Measurements from ENCODE around the gene APOBR.
"Not testable (repeated sequence)": the region's sequence is repeated elsewhere in the genome, so short reads cannot be mapped to it uniquely, and the experiment has no call there.

Gene APOBR

GRCh38 chr16:28526201-28527099, 32.0 kb downstream of the APOBR start:
- no peak for DNase-seq (ENCODE audit: low spot score)

GRCh38 chr16:28527100-28527785, 32.8 kb downstream of the APOBR start:
- not testable (repeated sequence) for DNase-seq (ENCODE audit: low spot score)

DNA sequence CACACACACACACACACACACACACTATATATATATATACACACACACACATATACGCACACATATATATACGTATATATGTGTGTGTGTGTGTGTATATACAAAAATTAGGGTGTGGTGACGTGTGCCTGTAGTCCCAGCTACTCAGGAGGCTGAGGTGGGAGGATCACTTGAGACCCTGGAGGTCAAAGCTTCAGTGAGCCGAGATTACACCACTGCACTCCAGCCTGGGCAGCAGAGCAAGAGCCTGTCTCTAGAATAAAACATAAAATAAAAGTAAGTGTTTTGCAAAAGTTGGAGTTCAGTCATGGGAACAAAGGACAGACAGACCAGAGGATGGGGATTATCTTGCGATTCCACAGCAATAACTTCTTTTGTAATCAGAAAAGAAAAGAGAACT, 33.5 kb downstream of the APOBR start:
- no peak for DNase-seq (ENCODE audit: low spot score)

GRCh38 chr16:28528463-28528867, 34.0 kb downstream of the APOBR start:
- no peak for DNase-seq (ENCODE audit: low spot score)

- DNase-seq (ENCODE audit: low spot score): no peak
Measured at GRCh38 chr16:28529124-28529523, 34.7 kb downstream of the APOBR start.

- DNase-seq (ENCODE audit: low spot score): peak; percentile 44
Measured at GRCh38 chr16:28531777-28532744, 37.6 kb downstream of the APOBR start.

DNA sequence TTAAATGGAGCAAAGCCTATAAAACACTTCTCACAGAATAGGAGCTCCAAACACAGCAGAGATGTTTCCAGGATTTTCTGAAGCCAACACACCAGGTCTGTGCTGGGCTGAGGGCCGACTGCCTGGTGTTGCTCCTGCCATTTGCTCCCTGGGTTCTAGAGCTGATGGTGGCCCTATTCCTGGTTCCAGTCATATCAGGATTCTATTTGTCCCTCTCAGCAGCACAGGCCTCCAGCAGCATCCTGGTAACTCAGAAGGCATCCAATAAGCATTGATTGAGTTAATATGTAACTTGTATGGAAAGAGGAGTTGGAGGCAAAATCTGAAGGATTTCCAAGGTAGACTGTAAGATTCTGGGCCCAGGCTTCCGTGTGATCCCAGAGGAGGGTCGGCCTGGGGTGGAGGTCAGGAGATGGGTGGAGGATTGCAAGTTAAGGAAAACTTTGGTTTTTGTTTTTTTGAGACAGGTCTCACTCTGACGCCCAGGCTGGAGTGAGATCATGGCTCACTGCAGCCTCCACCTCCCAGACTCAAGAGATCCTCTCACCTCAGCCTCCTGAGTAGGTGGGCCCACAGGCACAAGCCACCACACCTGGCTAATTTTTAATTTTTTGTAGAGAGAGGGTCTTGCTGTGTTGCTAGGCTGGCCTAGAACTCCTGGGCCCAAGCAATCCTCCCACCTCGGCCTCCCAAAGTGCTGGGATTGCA, 38.7 kb downstream of the APOBR start:
- DNase-seq (ENCODE audit: low spot score): no peak

DNA sequence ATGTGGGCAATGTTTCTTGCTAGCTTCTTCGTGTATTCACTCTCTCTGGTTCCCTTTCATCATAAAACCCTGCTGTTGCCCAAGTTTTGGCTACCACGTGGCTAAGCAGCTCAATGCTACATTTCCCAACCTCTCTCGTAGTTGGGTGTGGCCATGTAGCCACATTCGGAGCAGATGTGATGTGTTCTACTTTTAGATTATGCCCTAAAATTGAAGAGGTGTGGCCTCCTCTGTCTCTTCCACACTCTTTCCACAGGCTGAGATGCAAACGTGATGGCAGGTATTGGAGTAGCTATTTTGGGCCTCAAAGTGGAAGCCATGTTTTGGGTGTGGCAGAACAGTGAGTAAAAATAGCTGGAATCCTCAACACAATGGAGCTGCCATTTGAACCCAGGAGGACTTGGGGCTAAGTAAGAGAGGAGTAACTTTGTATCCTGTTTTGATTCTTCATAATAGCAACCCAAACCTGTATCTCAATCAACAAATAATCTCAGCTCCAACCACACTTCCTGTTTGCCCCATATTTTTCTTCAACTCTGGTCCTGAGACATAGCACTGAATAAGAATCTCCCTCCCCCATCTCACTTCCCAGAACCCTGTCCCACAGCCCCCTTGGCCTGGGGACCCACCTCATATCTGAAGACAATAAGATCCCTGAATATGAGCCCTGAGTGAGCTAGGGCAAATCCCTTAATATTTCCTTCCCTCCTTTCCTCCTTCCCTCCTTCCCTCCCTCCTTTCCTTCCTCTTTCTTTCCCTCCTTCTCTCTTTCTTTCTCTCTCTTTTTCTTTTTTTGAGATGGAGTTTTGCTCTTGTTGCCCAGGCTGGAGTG, 40.3 kb downstream of the APOBR start:
- DNase-seq (ENCODE audit: low spot score): no peak

DNA sequence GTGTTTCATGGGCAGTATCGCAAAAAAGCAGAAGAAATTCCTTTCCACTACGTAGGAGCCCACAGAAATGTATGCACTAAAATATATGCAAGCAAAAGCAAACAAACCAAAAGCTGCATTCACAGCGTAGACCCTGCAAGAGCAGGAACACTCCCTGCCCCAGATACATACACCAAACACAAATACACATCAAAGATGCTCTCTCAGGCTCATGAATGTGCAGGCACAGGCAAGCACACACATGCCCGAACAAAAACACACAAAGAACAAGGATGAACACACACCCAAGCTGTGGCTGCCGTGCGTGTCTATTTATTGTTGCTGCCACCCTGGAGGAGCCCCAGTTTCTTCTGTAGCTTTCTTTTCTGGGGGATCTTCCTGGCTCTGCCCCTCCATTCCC, 42.6 kb downstream of the APOBR start:
- DNase-seq (ENCODE audit: low spot score): no peak

- no peak for DNase-seq (ENCODE audit: low spot score)
Measured at GRCh38 chr16:28537964-28538732, 43.7 kb downstream of the APOBR start.

- peak; percentile 87 for DNase-seq (ENCODE audit: low spot score)
Measured at GRCh38 chr16:28538733-28539596, 44.5 kb downstream of the APOBR start, which contains the start of gene NUPR1. Gene NUPR1, minus strand, starts transcription at chr16:28538974. Its CDS starts 67 bp downstream, at chr16:28538907.

GRCh38 chr16:28540346-28540745, 45.9 kb downstream of the APOBR start:
- DNase-seq (ENCODE audit: low spot score): no peak

DNA sequence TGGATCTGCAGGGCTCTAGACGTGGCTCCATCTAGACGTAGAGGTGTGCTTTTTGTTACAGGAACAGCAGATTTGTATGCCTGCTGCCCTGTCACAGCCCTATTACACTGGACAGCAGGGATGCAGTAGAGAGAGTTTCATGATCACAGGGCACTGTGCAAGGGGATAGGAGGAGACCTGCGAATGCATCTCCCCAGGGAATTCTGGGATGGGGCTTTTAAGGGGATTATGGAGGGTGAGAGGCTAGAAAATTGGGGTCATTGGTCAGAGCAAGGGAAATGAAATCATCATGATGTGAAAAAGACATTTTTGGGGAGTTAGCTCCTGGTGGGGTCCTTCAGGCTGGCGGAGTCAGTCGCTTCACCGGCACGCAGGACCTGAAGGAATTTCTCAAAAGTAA, 48.2 kb downstream of the APOBR start:
- DNase-seq (ENCODE audit: low spot score): no peak

DNA sequence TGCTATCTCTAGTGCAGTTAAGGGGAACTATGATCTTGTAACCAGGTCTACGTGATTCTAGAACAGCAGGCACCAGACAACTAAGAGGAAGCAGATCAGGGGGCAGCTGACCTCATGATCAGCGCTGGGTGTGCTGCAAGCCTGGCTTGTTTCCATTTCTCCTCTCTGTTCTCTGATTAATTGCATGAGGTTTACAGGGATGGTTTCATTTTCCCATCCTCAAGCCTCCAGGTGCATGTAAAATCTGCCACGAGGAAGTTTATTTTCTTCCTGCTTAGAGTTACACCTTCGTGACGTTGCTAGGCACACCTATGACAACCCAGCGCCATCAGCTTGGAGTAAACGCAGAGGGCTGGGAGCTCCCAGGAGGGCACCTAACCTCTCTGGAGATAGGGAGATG, 48.6 kb downstream of the APOBR start:
- peak; percentile 41 for DNase-seq (ENCODE audit: low spot score)

- DNase-seq (ENCODE audit: low spot score): no peak
Measured at GRCh38 chr16:28544998-28545397, 50.6 kb downstream of the APOBR start.

DNA sequence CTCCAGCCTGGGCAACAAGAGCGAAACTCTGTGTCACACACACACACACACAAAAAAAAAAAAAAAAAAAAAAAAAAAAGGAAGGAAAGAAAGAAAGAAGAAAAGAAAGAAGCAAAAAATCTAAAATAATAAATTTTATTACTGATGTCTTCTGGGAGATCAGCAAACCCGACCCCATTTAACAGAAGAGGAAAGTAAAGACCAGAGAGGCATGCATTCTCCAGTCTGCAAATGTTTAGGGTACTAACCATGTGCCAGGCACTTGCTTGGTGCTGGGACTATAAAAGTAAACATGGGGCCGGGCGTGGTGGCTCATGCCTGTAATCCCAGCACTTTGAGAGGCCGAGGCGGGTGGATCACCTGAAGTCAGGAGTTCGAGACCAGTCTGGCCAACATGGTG, 51.5 kb downstream of the APOBR start:
- not testable (repeated sequence) for DNase-seq (ENCODE audit: low spot score)

DNA sequence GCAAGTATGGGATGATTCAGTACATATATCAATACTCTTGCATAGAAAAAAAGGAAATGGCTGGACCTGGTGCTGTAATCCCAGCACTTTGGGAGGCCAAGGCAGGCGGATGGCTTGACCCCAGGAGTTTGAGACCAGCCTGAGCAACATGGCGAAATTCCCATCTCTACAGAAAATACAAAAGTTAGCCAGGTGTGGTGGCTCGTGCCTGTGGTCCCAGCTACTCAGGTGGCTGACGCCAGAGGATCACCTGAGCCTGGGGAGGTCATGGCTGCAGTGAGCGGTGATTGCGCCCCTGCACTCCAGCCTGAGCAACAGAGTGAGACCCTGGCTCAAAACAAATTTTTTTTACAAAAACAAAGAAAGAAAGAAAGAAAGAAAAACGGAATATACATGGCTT, 52.2 kb downstream of the APOBR start:
- DNase-seq (ENCODE audit: low spot score): no peak

GRCh38 chr16:28548306-28548802, 53.9 kb downstream of the APOBR start:
- DNase-seq (ENCODE audit: low spot score): no peak
